Tibial artery (tissue), 4 donors: ENCODE results near the gene TNP2.

ENCODE experiments used
- DNase-seq, 2 donors: peaks; one replicate each; pipeline ENCODE4 v3.0.0-alpha.2; 2019
- H3K27ac ChIP-seq, 2 donors: fragments of 200-600 bp; sonication (generic) in 1 of 2; 1 replicate in 1 of 2; 2 replicates in 1 of 2; pipeline ENCODE4 v1.5.1; 2018 to 2019; ENCODE audit warnings: mild to moderate bottlenecking in 1 of 2
- H3K27me3 ChIP-seq, 2 donors: fragments of 200-600 bp; sonication (generic) in 1 of 2; one replicate each; pipeline versions ENCODE4 v1.5.1 to v1.6.0; 2016 to 2019
- H3K36me3 ChIP-seq, 3 donors: fragments of 200-600 bp; sonication (generic) in 2 of 3; one replicate each; pipeline ENCODE4 v1.5.1; 2016 to 2019; ENCODE audit warnings: mild to moderate bottlenecking in 2 of 3
- H3K4me1 ChIP-seq, 4 donors: fragments of 200-600 bp; sonication (generic) in 2 of 4; 1 replicate in 3 of 4; 2 replicates in 1 of 4; pipeline ENCODE4 v1.5.1; 2016 to 2019
- H3K4me3 ChIP-seq, 2 donors: fragments of 200-600 bp; sonication (generic) in 1 of 2; 1 replicate in 1 of 2; 2 replicates in 1 of 2; pipeline ENCODE4 v1.5.1; 2018 to 2019; ENCODE audit warnings: mild to moderate bottlenecking in 2 of 2
- H3K9me3 ChIP-seq, 3 donors: fragments of 200-600 bp; sonication (generic) in 1 of 3; one replicate each; pipeline ENCODE4 v1.5.1; 2016 to 2019
- CTCF ChIP-seq, 2 experiments: fragments of 200-600 bp in 1 of 2; fragments of 450-650 bp in 1 of 2; IDR thresholded peaks; one replicate each; pipeline ENCODE4 v1.5.1; 2017 to 2019; ENCODE audit warnings: antibody characterized with exemption in 2 of 2, mild to moderate bottlenecking in 1 of 2, moderate library complexity in 1 of 2
- intact Hi-C: fragments of 100-400 bp; cut with DNase I; formaldehyde crosslinking; loops from one replicate; pipeline ENCODE4 v1.15.0; 2023; ENCODE audit warnings: low total_unique reads

The TNP2 gene

GRCh38 chr16:11218604-11218962 lies 50.5 kb downstream of the TNP2 start:
- intact Hi-C loops: no loop called here
- H3K4me3 ChIP-seq: no peak overlapping the region
- no peaks in the 10 kb centered on the region for H3K4me1 ChIP-seq
- no peak overlapping the region for H3K27ac ChIP-seq
- no peaks in the 10 kb centered on the region for H3K36me3 ChIP-seq
- peak in 1 of 2 experiments; percentile 20 for TF ChIP-seq CTCF (IDR thresholded peaks at IDR 0.05)
- H3K27me3 ChIP-seq: no peaks in the 10 kb centered on the region
- DNase-seq: no peak
- peaks cover 2 to 23% (median 10%) of the 10 kb centered on the region in 3 donors for H3K9me3 ChIP-seq
